Left renal cortex interstitium (tissue), 4 donors: ENCODE measurements around the gene CFAP46. TPM values are rescaled to one million over a fixed set of nuclear protein-coding genes. Genes with fewer than 3 reads are reported as not detected.
"Not testable (repeated sequence)": the region's sequence is repeated elsewhere in the genome, so short reads cannot be mapped to it uniquely, and the experiment has no call there.

Source experiments
- DNase-seq, 4 donors: peaks; one replicate each; pipeline ENCODE4 v3.0.0-alpha.2; 2013; ENCODE audit warnings: low read depth in 4 of 4, low spot score in 2 of 4, missing footprints in 1 of 4
- polyA plus RNA-seq, 4 donors: library from polyadenylated mRNA; unstranded; fragments of 120-200 nt; gene quantifications; one replicate each; pipeline ENCODE4 v1.2.1, GENCODE V29; 2013; ENCODE audit not compliant: insufficient read length in 4 of 4

Gene CFAP46
- polyA plus RNA-seq, 4 donors: 6.2 to 12.3 (median 9.4) TPM

- not testable (repeated sequence) for DNase-seq
Observed at GRCh38 chr10:132931258-132932250, 10.8 kb downstream of the CFAP46 start.

GRCh38 chr10:132930701-132931100 lies 11.7 kb downstream of the CFAP46 start:
- DNase-seq: not testable (repeated sequence)

- no peak for DNase-seq
Observed at GRCh38 chr10:132929953-132930548, 12.3 kb downstream of the CFAP46 start.

- DNase-seq: no peak
Observed at GRCh38 chr10:132929480-132929879, 12.9 kb downstream of the CFAP46 start.

- no peak for DNase-seq
Observed at GRCh38 chr10:132928261-132928660, 14.1 kb downstream of the CFAP46 start.

GRCh38 chr10:132927824-132928223 lies 14.5 kb downstream of the CFAP46 start:
- no peak for DNase-seq

- no peak for DNase-seq
Observed at GRCh38 chr10:132926777-132927650, 15.4 kb downstream of the CFAP46 start.

- DNase-seq: no peak
Observed at GRCh38 chr10:132926070-132926469, 16.3 kb downstream of the CFAP46 start.

GRCh38 chr10:132925614-132926013 lies 16.8 kb downstream of the CFAP46 start:
- DNase-seq: no peak

- DNase-seq: no peak
Observed at GRCh38 chr10:132925071-132925561, 17.3 kb downstream of the CFAP46 start.

GRCh38 chr10:132924046-132924952 lies 18.1 kb downstream of the CFAP46 start:
- no peak for DNase-seq

- DNase-seq: not testable (repeated sequence)
Observed at GRCh38 chr10:132923384-132923783, 19.0 kb downstream of the CFAP46 start.

GRCh38 chr10:132922872-132923271 lies 19.5 kb downstream of the CFAP46 start:
- DNase-seq: no peak

GRCh38 chr10:132921818-132922807 lies 20.3 kb downstream of the CFAP46 start:
- no peak for DNase-seq

GRCh38 chr10:132921086-132921485 lies 21.3 kb downstream of the CFAP46 start:
- DNase-seq: no peak

GRCh38 chr10:132920101-132920925 lies 22.1 kb downstream of the CFAP46 start:
- DNase-seq: no peak

- DNase-seq: no peak
Observed at GRCh38 chr10:132919374-132920100, 22.8 kb downstream of the CFAP46 start.
